Osteocyte (in vitro differentiated cells): ENCODE data around the gene FUT3. TPM values are rescaled to one million over a fixed set of nuclear protein-coding genes. Genes with fewer than 3 reads are reported as not detected.

Experiments
- DNase-seq: peaks from one replicate; pipeline ENCODE4 v3.0.0; 2021; ENCODE audit warnings: mixed read lengths; ENCODE audit not compliant: unreplicated experiment; ENCODE audit errors: extremely low spot score
- H3K27ac Mint-ChIP-seq: one replicate; pipeline ENCODE4 v1.8.0; 2021; ENCODE audit warnings: mild to moderate bottlenecking, mixed read lengths; ENCODE audit not compliant: unreplicated experiment
- H3K27me3 Mint-ChIP-seq: one replicate; pipeline ENCODE4 v1.8.0; 2021; ENCODE audit warnings: mixed read lengths; ENCODE audit not compliant: unreplicated experiment
- H3K36me3 Mint-ChIP-seq: one replicate; pipeline ENCODE4 v1.8.0; 2021; ENCODE audit warnings: mixed read lengths; ENCODE audit not compliant: unreplicated experiment
- H3K4me1 Mint-ChIP-seq: one replicate; pipeline ENCODE4 v1.8.0; 2021; ENCODE audit warnings: mixed read lengths; ENCODE audit not compliant: unreplicated experiment
- H3K4me3 Mint-ChIP-seq: one replicate; pipeline ENCODE4 v1.8.0; 2021; ENCODE audit warnings: mild to moderate bottlenecking, moderate library complexity, mixed read lengths; ENCODE audit not compliant: unreplicated experiment
- H3K9me3 Mint-ChIP-seq: one replicate; pipeline ENCODE4 v1.8.0; 2021; ENCODE audit warnings: mixed read lengths; ENCODE audit not compliant: unreplicated experiment
- total RNA-seq: library from RNA; stranded (reverse); gene quantifications from 2 replicates; pipeline ENCODE4 v1.2.1, GENCODE V29; 2021
- TF ChIP-seq, protein P1 (sequence below): fragments of 200-600 bp; sonication (generic); IDR thresholded peaks from 2 replicates; pipeline ENCODE4 v1.5.0; 2021; ENCODE audit warnings: antibody characterized with exemption, mild to moderate bottlenecking, moderate library complexity

Gene FUT3
- total RNA-seq, 1 donor from 2014 or later: not detected

DNA sequence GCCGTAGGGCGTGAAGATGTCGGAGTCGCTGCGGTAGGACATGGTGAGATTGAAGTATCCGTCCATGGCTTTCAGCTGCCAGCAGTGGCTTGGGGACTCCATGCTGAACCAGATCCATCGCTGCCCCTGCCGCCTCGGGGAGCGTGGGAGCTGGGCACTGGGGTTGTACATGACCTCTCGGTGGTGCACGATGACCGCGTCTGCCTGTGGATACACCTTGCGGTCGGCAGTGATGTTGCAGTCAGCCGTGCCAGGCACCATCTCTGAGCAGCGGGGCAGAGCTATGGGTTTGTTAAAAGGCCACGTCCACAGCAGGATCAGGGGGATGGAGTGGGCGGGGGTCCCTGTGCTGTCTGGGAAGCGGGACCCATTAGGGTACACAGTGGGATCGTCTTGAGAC is 19.2 kb downstream of the FUT3 start:
- Mint-ChIP-seq H3K4me1 (peaks cover 5% of the 10 kb centered on the region), H3K27me3 (peaks cover 6% of the 10 kb centered on the region), H3K9me3 (no peaks in the 10 kb centered on the region), H3K27ac (peak overlapping the region; percentile 31), H3K36me3 (no peaks in the 10 kb centered on the region), H3K4me3 (no peak overlapping the region)
- TF ChIP-seq, protein P1, sequence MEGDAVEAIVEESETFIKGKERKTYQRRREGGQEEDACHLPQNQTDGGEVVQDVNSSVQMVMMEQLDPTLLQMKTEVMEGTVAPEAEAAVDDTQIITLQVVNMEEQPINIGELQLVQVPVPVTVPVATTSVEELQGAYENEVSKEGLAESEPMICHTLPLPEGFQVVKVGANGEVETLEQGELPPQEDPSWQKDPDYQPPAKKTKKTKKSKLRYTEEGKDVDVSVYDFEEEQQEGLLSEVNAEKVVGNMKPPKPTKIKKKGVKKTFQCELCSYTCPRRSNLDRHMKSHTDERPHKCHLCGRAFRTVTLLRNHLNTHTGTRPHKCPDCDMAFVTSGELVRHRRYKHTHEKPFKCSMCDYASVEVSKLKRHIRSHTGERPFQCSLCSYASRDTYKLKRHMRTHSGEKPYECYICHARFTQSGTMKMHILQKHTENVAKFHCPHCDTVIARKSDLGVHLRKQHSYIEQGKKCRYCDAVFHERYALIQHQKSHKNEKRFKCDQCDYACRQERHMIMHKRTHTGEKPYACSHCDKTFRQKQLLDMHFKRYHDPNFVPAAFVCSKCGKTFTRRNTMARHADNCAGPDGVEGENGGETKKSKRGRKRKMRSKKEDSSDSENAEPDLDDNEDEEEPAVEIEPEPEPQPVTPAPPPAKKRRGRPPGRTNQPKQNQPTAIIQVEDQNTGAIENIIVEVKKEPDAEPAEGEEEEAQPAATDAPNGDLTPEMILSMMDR: no peak
- no peak for DNase-seq

DNA sequence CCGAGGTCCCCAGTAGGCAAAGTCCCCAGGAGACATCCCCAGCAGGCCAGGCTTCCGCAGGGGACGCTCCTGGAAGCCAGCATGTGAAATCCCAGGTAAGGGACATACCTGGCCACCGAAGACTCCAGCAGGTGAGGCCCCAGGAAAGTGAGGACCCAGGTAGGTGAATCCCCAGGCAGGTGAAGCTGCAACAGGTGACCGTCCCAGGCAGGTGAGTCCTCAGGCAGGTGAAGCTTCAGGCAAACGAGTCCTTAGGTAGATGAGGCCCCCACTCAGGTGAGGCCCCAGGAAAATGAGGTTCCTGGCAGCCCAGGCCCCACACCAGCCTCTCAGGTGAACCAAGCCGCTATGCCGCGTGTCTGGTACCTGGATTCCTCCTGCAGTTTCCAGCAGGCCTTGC is 20.1 kb downstream of the FUT3 start:
- H3K27me3 Mint-ChIP-seq: peaks cover 6% of the 10 kb centered on the region
- H3K4me3 Mint-ChIP-seq: no peak overlapping the region
- peaks cover 8% of the 10 kb centered on the region for H3K4me1 Mint-ChIP-seq
- H3K9me3 Mint-ChIP-seq: no peaks in the 10 kb centered on the region
- TF ChIP-seq, protein P1: no peak
- H3K27ac Mint-ChIP-seq: no peak overlapping the region
- H3K36me3 Mint-ChIP-seq: no peaks in the 10 kb centered on the region
- no peak for DNase-seq

DNA sequence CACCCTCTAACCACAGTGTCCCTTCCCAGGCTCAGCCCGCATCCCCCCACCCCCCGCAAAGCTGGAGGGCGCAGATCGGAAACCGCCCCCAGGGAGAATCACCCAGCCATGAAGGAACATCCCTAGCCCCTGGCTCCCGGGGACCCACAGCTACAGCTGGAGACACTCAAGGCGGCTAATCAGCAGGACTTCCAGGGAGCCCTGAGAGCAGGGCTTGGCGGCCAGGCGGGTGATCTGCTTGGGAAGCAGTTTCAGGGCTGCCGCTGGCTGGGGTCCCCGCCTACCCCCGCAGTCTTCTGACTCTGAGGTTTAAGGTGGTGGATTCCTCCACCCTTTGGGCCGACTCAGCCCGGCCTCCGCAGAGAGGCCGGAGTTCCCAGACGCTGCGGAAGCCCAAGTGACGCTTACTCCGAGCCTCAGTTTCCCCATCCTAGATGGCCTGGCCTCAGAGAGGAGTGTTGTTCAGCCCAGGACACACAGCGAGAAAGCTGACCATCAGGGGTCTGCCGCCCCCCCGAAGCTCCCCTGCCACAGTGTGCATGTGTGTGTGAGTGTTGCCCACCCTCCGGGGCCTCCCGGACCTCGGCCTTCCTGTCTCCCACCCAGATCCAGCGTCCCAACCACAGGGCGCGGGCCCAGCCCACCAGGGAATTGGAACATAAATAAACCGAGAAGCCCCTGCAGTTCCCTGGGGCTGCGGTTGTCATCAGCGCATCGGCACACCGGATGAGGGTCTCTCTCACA is 21.5 kb downstream of the FUT3 start:
- Mint-ChIP-seq H3K36me3 (no peaks in the 10 kb centered on the region), H3K27me3 (peaks cover 6% of the 10 kb centered on the region), H3K27ac (no peak overlapping the region), H3K4me1 (peaks cover 8% of the 10 kb centered on the region), H3K9me3 (no peaks in the 10 kb centered on the region), H3K4me3 (no peak overlapping the region)
- no peak for DNase-seq
- TF ChIP-seq, protein P1: no peak

DNA sequence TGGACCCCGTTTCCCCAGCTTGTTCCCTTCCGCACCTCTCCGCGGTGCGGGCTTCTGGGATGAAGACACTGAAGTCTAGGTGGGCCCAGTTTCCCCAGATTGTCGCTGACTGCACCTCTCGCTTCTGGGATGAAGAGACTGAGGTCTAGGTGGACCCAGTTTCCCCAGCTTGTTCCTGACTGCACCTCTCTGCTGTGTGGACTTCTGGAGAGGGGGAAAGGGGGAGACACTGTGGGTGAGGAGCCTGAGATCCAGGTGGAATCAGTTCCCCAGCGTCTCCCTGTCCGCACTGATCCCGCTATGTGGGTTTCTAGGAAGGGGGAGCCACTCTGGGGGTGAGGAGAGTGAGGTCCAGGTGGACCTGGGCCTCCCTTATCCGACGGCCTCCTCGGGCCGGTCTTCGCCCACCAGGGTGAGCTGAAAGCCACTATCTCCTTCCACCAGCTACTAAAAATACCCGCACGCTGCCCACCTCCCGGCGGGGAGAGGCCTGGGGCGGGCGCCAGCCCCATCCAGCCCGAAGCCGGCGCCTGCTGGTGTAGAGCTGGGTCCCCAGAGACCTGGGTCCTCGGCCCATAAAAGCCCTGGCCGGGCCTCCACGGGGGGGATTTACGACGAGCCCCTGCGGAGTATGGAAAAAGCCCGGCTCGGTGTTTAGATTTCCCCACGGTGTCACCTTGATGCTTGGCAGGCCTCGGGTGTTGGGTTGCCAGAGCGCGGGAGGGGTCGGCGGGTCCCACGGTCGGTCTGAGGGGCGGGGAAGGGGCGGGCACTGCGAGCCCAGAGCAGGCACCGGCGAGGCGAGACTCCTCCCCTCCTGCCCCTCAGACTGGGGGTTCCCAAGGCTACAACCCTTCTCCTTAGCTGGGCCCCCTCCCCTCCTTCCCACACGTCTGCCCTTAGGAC is 22.3 kb downstream of the FUT3 start:
- Mint-ChIP-seq H3K4me1 (peaks cover 8% of the 10 kb centered on the region), H3K9me3 (no peaks in the 10 kb centered on the region), H3K36me3 (no peaks in the 10 kb centered on the region), H3K27ac (peak overlapping the region; percentile 98), H3K4me3 (peak overlapping the region; percentile 98), H3K27me3 (peaks cover 3% of the 10 kb centered on the region)
- no peak for DNase-seq
- TF ChIP-seq, protein P1: no peak
